Caki2 (cell line): ENCODE data around the gene MPG. TPM values are rescaled to one million over a fixed set of nuclear protein-coding genes. Genes with fewer than 3 reads are reported as not detected.
"Not testable (repeated sequence)": the region's sequence is repeated elsewhere in the genome, so short reads cannot be mapped to it uniquely, and the experiment has no call there.

ENCODE experiments used
- DNase-seq: peaks from one replicate; pipeline ENCODE4 v3.0.0-alpha.2; 2015; ENCODE audit warnings: low read depth
- in situ Hi-C: cut with HindIII; loops from 2 replicates; pipeline ENCODE4 v1.10.0; 2016; ENCODE audit warnings: low sequenced_read_pairs, low pct_unique_long_range_greater_than_20kb, mixed read lengths
- total RNA-seq: library from RNA; depleted of rRNA; stranded (reverse); fragments of >200 nt; shearing (Covaris generic); gene quantifications from 2 replicates; pipeline ENCODE4 v1.2.3, GENCODE V29; 2014; ENCODE audit warnings: low replicate concordance

MPG gene
- total RNA-seq, 1 experiment from 2014 or later = 387 TPM

GRCh38 chr16:45454-45853 is 32.6 kb upstream of the MPG start:
- in situ Hi-C loops = no loop called here
- DNase-seq = no peak

DNA sequence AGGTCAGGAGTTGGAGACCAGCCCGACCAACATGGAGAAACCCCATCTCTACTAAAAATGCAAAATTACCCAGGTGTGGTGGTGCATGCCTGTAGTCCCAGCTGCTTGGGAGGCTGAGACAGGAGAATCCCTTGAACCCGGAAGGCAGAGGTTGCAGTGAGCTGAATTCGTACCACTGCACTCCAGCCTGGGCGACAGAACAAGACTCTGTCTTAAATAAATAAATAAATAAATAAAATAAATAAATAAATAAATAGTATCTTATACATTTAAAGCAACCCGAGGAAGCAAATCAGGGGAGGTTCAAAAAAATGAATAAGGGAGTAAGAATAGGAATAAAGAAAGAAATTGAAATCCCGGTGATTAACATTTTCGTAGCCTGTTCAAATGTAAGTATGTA is 31.5 kb upstream of the MPG start:
- DNase-seq, in situ Hi-C loops: not testable (repeated sequence)

- no peak for DNase-seq
- in situ Hi-C loops = no loop called here
Observed at GRCh38 chr16:47234-47633, 30.8 kb upstream of the MPG start.

DNA sequence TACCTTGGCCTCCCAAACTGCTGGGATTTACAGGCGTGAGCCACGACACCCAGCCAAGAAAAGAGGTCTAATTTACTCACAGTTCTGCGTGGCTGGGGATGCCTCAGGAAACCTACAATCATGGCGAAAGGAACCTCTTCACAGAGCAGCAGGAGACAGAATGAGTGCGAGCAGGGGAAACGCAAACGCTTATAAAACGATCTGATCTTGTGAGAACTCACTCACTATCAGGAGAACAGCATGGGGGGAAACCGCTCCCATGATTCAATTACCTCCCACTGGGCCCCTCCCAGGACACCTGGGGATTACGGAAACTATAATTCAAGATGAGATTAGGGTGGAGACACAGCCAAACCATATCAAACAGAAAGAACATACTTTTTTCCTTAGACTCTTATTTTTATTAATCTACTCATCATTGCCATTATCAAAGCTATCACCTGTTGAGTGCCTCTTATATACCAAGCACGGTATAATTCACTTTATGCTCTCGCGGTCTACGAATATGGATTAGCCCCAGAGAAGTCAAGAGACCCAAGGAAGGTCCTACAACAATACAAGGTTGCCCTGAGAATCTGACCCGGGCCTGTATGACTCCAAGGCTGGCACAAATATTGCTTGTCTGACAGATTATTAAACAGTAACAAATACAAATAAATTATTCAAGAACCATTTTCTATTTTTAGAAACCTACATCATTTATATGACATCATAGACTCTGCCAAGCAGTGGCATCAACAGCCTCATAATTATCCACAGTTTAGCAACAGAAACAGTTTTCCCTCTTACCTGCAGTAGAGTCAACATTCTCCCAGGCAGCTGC is 27.0 kb upstream of the MPG start:
- in situ Hi-C loops = no loop called here
- DNase-seq = no peak

- DNase-seq = peak; percentile 98
- in situ Hi-C loops = no loop called here
Observed at GRCh38 chr16:53346-54236, 24.4 kb upstream of the MPG start, which contains the start of the genes POLR3K and SNRNP25. Gene POLR3K (minus strand): TSS chr16:53608. CDS start chr16:53586, 22 bp downstream. Gene SNRNP25 (plus strand): TSS chr16:53828. CDS start chr16:54017, 189 bp downstream.

GRCh38 chr16:54237-54581 is 23.8 kb upstream of the MPG start:
- DNase-seq = no peak
- in situ Hi-C loops = no loop called here

DNA sequence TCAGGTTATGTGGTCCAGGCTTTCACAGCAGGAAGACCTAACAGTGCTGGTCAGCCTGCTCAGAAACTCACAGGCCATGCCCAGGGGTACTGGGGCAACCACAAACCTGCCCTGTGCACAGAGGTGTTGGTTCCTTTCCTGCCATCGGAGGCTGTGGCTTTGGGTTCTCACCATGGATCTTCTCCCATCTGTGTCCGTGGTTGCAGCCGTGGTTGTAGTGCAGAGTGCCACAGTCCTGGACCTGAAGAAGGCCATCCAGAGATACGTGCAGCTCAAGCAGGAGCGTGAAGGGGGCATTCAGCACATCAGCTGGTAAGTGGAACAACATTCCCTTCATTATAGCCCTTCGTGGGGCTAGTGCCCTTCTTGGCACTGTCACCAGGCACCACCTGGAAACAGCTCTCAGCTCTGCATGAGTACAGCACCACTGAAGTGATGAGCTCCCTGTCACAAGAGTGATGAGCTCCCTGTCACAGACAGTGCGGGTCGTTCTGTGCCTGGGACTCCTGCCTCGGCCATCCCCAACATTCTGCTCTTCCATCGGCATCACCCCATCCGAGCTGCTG is 22.4 kb upstream of the MPG start:
- no peak for DNase-seq
- in situ Hi-C loops = no loop called here

DNA sequence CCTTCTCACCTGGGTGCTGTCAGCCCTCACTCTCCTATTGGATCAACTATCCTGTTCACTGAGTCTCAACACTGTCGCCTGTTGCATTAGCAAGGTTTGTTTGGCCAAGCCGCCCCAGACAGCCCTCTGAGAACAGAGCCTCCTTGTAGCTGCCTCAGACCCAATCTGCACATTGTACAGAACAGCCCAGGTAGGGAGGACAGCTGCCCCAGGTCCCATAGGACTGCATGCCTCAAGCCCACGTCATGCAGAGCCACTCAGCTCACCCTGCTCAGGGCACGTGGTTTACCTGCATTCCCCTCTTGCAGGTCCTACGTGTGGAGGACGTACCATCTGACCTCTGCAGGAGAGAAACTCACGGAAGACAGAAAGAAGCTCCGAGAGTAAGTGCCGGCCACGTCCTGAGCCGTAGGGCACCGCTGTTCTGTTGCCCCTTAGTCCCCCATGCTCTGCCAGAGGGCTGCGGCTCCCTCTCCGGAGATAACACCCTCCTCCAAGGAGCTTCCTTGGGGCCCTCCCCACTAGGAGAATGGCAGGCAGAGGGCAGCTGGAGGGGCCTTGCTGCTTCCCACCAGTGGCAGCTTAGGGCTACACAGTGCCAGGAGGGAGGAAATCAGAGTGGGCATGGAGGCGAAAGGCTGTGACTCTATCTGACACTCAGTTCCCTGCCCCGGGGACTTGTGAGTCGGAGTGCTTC is 21.6 kb upstream of the MPG start:
- in situ Hi-C loops = no loop called here

DNA sequence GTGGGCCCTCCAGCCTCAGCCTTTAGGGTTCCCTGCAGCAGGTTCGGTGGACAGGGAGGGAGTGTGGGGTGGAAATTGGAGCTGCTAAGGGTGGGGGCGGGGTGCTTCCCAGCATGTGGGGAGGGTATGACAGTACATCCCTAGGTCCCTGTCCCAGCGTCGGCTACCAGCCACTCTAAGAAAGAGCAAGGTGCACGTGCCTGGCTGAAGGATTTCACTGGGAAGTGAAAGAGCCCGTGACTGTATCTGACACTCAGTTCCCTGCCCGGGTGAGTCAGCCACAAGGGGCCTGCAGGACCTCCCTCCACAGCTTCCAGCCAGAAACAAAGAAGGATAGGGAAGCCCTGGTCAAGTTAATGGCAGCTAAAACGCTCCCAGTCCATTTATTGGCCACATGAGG is 20.3 kb upstream of the MPG start:
- in situ Hi-C loops = no loop called here
- DNase-seq = no peak

More for the DNA sequence above, 21.6 kb upstream of the MPG start:
- no peak for DNase-seq

DNA sequence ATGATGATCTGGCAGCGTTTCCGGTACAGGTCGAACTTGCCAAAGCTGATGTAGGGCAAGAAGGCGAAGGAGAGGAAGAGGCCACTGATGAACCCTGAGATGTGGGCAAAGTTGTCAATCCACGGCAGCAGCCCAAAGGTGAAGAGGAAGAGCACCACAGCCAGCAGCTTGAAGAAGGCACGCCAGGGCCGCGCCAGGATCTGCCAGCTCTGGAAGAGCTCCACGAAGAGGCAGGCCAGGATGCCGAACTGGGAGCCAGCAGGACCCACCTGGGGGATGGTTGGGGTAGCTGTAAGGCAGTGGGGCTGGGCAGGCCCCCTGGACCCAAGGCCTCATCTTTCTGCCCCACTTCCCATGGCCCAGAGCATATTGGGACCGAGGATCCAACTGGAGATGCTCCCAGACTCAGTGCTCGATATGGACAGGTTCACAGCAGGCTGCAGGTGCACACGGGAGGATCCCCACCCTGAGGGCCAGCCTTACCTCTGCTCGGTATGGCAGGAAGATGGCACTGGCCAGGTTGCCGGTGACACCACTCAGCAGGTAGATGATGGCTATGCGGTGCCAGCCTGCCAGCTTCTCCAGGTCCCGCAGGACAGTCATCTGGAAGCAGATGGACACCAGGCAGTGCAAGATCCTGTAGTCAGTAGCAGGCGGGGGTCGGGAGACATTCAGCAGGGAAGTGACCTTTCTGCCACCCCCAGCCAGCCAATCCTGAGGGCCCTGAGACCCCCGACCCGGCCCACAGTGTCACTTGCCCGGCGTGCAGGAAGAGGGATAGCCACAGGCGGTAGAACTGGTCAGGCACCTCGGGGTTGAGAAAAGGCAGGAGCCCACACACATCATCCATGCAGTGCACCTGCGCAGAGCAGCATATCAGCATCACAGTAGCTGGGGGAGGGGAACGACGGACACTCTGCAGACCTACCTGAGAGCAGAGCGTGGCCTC is 19.3 kb upstream of the MPG start:
- DNase-seq = no peak
- in situ Hi-C loops = no loop called here

- in situ Hi-C loops = no loop called here
Observed at GRCh38 chr16:59440-60059, 18.5 kb upstream of the MPG start.

DNA sequence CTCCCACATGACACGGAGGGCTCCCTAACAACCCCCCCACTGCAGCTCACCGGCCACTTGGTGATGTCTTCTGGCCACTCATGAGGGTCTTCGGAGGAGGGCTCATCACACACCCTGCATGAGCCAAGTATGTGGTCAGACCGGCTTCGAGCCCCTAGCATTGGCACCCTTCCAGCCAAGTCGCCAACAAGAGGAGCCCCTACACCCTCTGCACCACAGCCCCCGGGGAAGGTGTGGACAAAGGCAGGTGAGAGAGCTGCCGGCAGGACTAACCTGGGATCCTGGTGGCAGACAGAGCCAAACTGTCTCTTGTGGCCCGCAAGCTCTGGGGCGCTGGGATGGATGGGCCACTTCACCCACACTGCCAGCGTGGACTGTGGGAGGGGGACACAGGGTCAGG is 17.9 kb upstream of the MPG start:
- no peak for DNase-seq
- in situ Hi-C loops = no loop called here

More at GRCh38 chr16:59440-60059, 18.5 kb upstream of the MPG start:
- no peak for DNase-seq

DNA sequence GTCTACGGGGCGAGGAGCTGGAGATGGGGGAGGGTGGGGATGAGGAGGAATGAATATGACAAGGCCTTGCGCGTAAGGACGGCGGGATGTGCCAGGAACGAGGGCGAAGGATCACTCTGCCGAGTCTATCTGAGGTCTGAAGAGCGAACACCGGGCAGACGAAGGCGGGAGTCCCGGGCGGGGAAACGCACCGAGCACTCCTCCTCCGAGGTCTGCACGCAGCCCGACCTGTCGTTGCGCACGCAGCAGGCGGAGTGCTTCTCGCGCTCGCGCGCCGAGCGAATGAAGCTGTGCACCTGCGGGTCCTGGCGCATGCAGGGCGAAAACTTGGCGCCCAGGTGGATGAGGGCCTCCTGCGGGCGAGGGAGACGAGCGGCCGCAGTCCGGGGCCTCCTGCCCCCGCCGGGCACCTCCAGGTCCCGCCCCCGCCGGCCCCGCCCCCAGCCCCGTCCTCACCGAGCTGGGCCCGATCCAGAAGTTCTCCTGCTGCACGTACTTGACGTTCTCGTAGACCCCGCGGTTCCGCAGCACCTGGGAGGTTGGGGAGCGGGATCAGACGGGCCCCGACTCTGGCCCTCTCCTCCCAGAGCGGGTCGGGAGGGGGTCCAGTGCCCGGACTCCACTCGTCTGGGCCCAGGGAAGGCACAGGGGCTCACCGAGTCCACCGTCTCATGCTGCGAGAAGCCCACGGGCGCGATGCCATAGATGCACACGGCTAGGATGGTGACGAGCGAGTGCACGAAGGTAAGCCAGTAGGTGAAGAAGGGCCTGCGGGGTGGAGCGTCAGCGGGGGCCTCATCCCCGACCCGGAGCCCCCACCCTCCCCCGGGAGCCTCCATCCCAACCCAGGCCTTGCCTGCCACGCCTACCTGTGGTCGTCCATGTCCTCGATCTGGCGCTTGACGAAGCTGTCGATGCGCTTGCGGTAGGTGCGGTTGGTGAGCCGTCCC is 16.8 kb upstream of the MPG start:
- in situ Hi-C loops = no loop called here
- DNase-seq = no peak

- no peak for DNase-seq
- in situ Hi-C loops = no loop called here
Observed at GRCh38 chr16:61879-62281, 16.1 kb upstream of the MPG start.

DNA sequence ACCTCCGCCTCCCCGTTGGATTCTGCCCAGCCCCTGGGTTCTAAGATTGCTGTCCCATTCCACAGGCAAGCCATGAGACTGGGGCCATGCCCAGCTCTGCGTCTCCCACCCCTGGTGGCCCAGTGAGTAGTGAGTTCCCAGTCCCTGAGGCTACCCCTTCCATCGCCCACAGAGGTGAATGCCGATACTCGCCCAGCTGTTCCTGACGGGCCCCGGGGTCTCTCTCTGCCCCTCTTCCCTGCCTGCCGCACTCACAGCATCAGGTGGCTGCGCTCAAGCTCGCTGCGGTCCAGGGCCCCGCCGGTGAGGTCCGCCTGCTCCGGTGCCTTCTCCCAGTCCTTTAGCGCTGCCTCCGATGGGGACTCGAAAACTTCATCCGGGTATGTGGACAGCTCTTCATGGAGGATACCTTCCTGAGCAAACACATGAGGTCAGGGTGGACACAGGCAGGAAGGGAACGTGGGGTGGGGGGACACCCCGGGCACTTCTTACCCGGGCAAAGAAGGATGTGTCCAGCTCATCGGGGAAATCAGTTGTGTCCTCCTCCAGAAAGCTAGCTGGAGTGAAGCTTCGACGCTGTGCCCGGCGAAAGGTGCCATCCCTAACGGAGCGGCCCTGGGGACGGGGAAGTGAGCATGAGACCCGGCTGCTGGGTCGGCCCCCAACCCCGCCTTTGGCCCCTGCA is 15.6 kb upstream of the MPG start:
- in situ Hi-C loops = no loop called here
- no peak for DNase-seq
